ENCODE results near the gene KRT71.
"Not testable (repeated sequence)": the region's sequence is repeated elsewhere in the genome, so short reads cannot be mapped to it uniquely, and the experiment has no call there.

Gene KRT71

GRCh38 chr12:52519826-52520662 lies 32.9 kb downstream of the KRT71 start, which contains the start of gene KRT5:
TSS of gene KRT5 (minus strand) at chr12:52520394. CDS start at chr12:52520296, 98 bp downstream.
- no peak for DNase-seq

GRCh38 chr12:52519387-52519703 lies 33.6 kb downstream of the KRT71 start:
- no peak for DNase-seq

GRCh38 chr12:52518574-52519386 lies 34.2 kb downstream of the KRT71 start:
- no peak for DNase-seq

- DNase-seq, result no peak
These were observed 35.1 kb downstream of the KRT71 start for GRCh38 chr12:52517888-52518287.

- DNase-seq, result no peak
These were observed 35.7 kb downstream of the KRT71 start for GRCh38 chr12:52517005-52517835.

GRCh38 chr12:52515927-52516831 lies 36.8 kb downstream of the KRT71 start:
- DNase-seq, result no peak

GRCh38 chr12:52515319-52515646 lies 37.7 kb downstream of the KRT71 start:
- no peak for DNase-seq

- no peak for DNase-seq
These were observed 38.2 kb downstream of the KRT71 start for GRCh38 chr12:52514471-52515318.

GRCh38 chr12:52513736-52514135 lies 39.2 kb downstream of the KRT71 start:
- no peak for DNase-seq

GRCh38 chr12:52508211-52508610 lies 44.7 kb downstream of the KRT71 start:
- DNase-seq, result no peak

GRCh38 chr12:52506858-52507715 lies 45.9 kb downstream of the KRT71 start:
- DNase-seq, result no peak

GRCh38 chr12:52502877-52503276 lies 50.1 kb downstream of the KRT71 start:
- no peak for DNase-seq

- DNase-seq, result no peak
These were observed 51.5 kb downstream of the KRT71 start for GRCh38 chr12:52501490-52501889.

- not testable (repeated sequence) for DNase-seq
These were observed 52.4 kb downstream of the KRT71 start for GRCh38 chr12:52500574-52500973.

- DNase-seq, result no peak
These were observed 53.0 kb downstream of the KRT71 start for GRCh38 chr12:52499806-52500560.

- DNase-seq, result no peak
These were observed 54.0 kb downstream of the KRT71 start for GRCh38 chr12:52498946-52499345.

GRCh38 chr12:52497975-52498374 lies 55.0 kb downstream of the KRT71 start:
- no peak for DNase-seq

GRCh38 chr12:52496590-52497071 lies 56.3 kb downstream of the KRT71 start:
- DNase-seq, result no peak

GRCh38 chr12:52496054-52496453 lies 56.9 kb downstream of the KRT71 start:
- DNase-seq, result no peak

Data from effector CD4-positive, alpha-beta T cell (primary cell).